HG02970 (cell line): Measurements from ENCODE around the gene FAF1.
"Not testable (repeated sequence)": the region's sequence is repeated elsewhere in the genome, so short reads cannot be mapped to it uniquely, and the experiment has no call there.

Source experiments
- ATAC-seq: cut with Tn5 transposase; IDR thresholded peaks from one replicate; pipeline ENCODE4 v1.9.1; 2021; ENCODE audit warnings: mild to moderate bottlenecking, moderate library complexity, moderate number of reproducible peaks; ENCODE audit not compliant: unreplicated experiment, low FRiP score

The FAF1 gene

GRCh38 chr1:50812346-50812745, 147.7 kb downstream of the FAF1 start:
- ATAC-seq = no peak

GRCh38 chr1:50808296-50808695, 151.8 kb downstream of the FAF1 start:
- ATAC-seq = no peak

DNA sequence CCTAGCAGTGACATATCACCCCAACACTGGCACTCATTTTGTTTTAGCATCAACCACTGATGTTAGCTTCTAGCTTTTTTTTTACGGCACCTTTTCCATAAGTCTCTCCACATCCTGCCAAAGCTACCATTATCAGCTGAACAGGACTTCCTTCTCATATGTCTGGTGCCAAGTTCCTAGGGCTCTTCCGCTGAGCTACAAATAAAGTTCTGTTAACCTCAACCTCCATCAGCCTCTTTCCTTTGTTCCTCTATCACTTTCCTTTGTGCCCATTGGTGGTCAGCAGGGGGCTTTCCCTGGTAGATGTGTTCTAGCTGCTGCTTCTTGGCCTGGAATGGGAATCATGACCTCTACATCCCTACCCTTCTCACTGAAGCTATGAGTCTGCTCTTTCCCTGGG, 163.8 kb downstream of the FAF1 start:
- ATAC-seq = no peak

GRCh38 chr1:50793521-50793920, 166.5 kb downstream of the FAF1 start:
- no peak for ATAC-seq

GRCh38 chr1:50787266-50787665, 172.8 kb downstream of the FAF1 start:
- no peak for ATAC-seq

DNA sequence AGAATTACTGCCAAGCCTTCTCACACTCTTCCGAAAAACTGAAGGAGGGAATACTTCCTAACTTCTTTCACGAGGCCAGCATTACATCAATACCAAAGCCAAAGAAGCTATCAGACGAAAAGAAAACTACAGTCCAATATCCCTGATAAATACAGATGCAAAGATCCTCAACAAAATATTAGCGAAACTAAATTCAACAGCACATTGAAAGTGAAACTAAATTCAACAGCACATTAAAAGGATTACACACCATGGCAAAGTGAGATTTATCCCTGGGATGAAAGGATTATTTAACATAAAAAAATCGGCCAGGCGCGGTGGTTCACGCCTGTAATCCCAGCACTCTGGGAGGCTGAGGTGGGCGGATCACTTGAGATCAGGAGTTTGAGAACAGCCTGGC, 176.8 kb downstream of the FAF1 start:
- no peak for ATAC-seq

DNA sequence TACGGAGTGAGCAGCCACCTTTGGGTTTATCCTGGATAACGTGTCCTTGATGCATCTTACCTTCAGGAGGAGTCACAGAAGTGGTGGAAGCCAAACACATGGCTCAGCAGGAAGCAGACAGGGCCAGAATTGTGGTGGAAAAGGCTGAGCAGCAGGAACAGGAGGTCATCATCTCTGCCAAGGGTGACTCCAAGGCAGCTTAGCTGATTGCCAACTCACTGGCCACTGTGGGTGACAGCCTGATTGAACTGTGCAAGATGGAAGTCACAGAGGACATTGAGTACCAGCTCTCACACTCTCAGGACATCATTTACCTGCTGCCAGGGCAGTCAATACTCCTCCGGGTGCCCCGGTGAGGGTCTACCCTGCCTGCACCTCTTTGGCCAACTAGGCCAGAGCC, 179.3 kb downstream of the FAF1 start:
- ATAC-seq = no peak

DNA sequence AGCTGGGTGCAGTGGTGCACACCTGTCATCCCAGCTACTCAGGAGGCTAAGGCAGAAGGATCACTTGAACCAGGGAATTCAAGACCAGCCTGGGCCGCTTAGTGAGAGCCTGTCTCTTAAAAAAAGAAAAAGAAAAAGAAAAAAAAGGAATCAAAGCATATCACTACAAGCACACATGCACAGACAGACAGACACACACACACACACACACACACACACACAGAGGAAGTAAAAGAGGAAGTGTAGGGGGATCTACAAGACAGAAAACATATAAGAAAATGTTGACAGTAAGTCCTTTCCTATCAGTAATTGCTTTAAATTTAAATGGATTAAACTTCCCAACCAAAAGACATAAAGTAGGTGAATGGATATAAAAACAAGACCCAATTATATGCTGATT, 180.3 kb downstream of the FAF1 start:
- ATAC-seq = no peak

DNA sequence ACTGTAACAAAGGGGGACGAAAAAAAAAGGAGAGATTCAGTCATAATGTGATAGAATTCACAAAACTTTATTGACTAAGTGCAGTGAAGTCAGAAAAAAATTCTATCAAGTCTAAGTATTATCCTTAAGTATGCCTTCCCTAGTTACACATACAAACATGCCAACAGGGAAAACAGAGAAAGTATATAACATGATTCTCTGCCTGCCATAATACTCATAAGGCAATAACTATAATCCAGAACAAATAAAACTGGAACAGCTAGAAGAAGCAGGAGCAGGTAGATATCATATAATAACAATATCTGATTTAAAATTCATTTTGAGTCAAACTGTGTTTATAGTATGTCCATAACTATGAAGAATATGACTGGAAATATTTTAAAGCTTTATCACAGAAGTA, 184.3 kb downstream of the FAF1 start:
- no peak for ATAC-seq

- ATAC-seq = no peak
These were observed 185.2 kb downstream of the FAF1 start for GRCh38 chr1:50774759-50775351.

DNA sequence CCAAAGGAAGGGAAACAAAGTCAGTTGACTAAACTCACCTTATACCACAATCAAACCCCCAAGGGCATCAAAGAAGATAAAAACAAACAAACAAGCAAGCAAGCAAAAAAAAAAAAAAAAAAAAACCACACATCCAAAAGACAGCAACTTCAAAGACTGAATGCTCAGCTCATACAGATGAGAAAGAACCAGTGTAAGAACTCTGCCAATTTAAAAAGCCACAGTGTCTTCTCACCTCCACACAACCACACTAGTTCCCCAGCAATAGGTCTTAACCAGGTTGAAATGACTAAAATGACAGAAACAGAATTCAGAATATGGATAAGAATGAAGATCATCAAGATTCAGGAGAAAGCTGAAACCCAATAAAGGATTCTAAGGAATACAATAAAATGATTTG, 193.4 kb downstream of the FAF1 start:
- ATAC-seq = no peak

GRCh38 chr1:50756543-50756942, 203.5 kb downstream of the FAF1 start:
- ATAC-seq = not testable (repeated sequence)

- ATAC-seq = not testable (repeated sequence)
These were observed 205.3 kb downstream of the FAF1 start for GRCh38 chr1:50754764-50755163.

- ATAC-seq = no peak
These were observed 209.9 kb downstream of the FAF1 start for GRCh38 chr1:50750021-50750619.

DNA sequence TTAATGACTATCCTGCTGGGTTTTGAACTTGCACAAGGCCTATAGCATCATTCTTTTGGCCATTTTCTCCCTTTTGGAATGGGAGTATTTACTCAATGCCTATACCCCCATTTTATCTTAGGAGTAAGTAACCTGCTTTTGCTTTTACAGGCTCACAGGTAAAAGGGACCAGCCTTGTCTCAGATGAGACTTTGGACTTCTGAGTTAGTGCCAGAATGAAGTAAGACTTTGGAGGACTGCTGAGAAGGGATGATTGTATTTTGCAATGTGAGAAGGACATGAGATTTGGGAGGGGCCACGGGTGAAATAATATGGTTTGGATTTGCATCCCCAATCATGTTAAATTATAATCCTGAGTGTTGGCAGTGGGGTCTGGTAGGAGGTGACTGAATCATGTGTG, 212.7 kb downstream of the FAF1 start:
- ATAC-seq = no peak

GRCh38 chr1:50742523-50742922, 217.5 kb downstream of the FAF1 start:
- no peak for ATAC-seq

- no peak for ATAC-seq
These were observed 220.9 kb downstream of the FAF1 start for GRCh38 chr1:50739125-50739524.

DNA sequence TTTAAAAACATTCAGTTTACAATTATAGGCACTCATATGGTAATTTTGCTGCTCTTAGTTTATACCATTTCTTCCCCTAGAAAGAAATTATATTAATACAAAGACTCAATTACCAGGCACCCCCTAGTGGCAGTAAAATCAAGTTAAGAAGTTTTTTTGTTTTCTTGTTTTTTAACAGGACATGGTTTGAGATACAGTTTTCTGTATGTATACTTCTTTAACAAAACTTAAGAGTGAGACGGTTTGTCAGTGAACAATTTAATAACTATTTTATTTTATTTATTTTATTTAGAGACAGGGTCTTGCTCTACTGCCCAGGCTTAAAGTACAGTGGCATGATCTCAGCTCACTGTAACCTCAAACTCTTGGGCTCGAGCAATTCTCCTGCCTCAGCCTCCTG, 224.6 kb downstream of the FAF1 start:
- ATAC-seq = no peak

GRCh38 chr1:50727578-50727977, 232.5 kb downstream of the FAF1 start:
- ATAC-seq = not testable (repeated sequence)

DNA sequence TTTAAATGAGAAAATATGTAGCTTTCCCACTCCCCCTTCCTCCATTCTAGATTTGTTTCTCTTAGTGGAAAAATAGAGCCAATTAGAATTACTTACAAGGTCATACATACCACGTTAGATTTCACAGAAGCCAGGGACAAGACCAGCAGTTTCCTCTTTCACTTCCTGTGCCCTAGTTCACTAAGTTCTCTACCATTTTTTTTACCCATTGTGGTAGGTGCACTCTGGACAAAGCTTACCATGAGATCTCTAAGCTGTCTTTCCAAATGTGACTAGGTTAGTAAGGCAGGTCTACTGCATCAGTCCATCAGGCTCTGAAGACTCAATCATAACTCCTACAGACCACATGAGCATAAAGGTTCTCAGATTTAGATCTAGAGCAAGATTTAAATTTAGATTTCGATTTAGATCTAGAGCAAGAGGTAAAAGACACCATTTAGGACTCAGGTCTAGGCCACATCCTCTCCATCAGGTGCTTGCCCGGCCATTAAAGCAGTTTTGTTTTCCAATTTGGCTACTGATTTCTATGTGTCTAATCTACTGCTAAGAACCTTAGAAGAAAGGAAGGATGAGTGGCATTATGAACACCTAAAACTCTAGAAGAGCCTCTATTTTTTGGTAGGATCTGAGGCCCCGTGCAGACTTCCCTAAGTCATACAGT, 235.3 kb downstream of the FAF1 start:
- ATAC-seq = no peak

DNA sequence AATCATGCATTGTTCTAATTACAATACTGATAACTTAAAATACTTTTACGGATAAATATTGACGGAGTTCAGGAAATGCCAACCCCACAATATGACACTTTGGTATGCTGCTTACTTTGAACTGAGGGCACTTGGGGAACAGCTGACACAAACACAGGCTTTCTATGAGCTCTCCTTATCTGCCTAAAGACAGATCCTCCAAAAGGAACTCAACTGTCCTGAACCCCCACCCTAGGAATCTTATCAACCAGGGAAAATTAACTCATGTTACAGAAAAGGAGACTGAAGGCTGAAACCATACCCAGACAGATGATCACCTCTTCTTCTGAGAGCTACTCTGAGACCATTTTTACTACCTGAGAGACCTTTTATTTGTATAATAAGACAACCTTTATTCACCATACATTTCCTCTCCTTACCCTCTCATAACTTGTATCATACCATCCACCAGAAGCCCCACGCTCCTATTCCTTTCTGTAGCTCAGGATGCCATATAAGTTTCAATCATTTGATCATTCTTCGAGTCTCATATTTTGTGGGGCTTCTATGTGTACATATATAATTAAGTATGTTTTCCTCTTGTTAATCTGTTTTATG, 239.5 kb downstream of the FAF1 start:
- ATAC-seq = no peak

GRCh38 chr1:50719126-50719525, 240.9 kb downstream of the FAF1 start:
- ATAC-seq = no peak
